Psoas muscle (tissue), 8 donors: Measurements from ENCODE around the gene MRPL10. TPM values are rescaled to one million over a fixed set of nuclear protein-coding genes. Genes with fewer than 3 reads are reported as not detected.

ENCODE experiments used
- ATAC-seq, 4 donors: fragments of 200-7000 bp; cut with Tn5 transposase; one replicate each; pipeline ENCODE4 v1.9.1; 2020; ENCODE audit warnings: moderate library complexity in 3 of 4, mild to moderate bottlenecking in 2 of 4
- DNase-seq, 2 donors: peaks; one replicate each; pipeline ENCODE4 v3.0.0-alpha.2; 2020
- H3K27ac ChIP-seq: fragments of 200-600 bp; one replicate; pipeline ENCODE4 v1.8.0; 2022
- H3K27me3 ChIP-seq, 3 donors: fragments of 200-600 bp in 1 of 3; one replicate each; pipeline versions ENCODE4 v1.6.1 to v1.8.0; 2013 to 2022; ENCODE audit warnings: low read length in 2 of 3, mild to moderate bottlenecking in 2 of 3, moderate library complexity in 1 of 3; ENCODE audit not compliant: insufficient read depth in 3 of 3
- H3K36me3 ChIP-seq, 2 donors: fragments of 200-600 bp in 1 of 2; one replicate each; pipeline versions ENCODE4 v1.6.1 to v1.8.0; 2013 to 2022; ENCODE audit warnings: low read depth in 1 of 2, mild to moderate bottlenecking in 1 of 2, moderate library complexity in 1 of 2; ENCODE audit not compliant: insufficient read depth in 1 of 2
- H3K4me1 ChIP-seq: fragments of 200-600 bp; one replicate; pipeline ENCODE4 v1.8.0; 2022
- H3K4me3 ChIP-seq: fragments of 200-600 bp; one replicate; pipeline ENCODE4 v1.8.0; 2022; ENCODE audit warnings: mild to moderate bottlenecking
- H3K9me3 ChIP-seq: fragments of 200-600 bp; one replicate; pipeline ENCODE4 v1.8.0; 2022
- CTCF ChIP-seq: fragments of 200-600 bp; IDR thresholded peaks from one replicate; pipeline ENCODE4 v1.8.0; 2022; ENCODE audit warnings: antibody characterized with exemption
- WGBS, 3 donors: extraction: QIAGEN DNeasy Blood & Tissue Kit; methylation state at CpG; one replicate each; pipeline versions ENCODE4 v1.1.6 to v1.1.7; 2013; 5-methylcytosine and 5-hydroxymethylcytosine counted together
- intact Hi-C, 2 donors: fragments of 100-400 bp; cut with DNase I; formaldehyde crosslinking; loops; one replicate each; pipeline versions ENCODE4 v1.11.0 to v1.14.2; 2022
- polyA plus RNA-seq, 3 donors: library from polyadenylated mRNA; stranded (reverse); fragments of 200-250 nt; gene quantifications; one replicate each; pipeline ENCODE4 v1.2.3, GENCODE V29; 2013
- total RNA-seq, 4 donors: library from RNA; stranded (reverse); fragmentation: NEBNext Ultra II Directional in 2 of 4; extraction: Animal tissue kit (Norgen Biotek cat#: 25700) in 2 of 4; gene quantifications; one replicate each; pipeline versions ENCODE4 v1.2.1 to v1.2.4, GENCODE V29; 2021 to 2023
- donor health status: healthy with polysubstance abuse.
- donor health status: DM: no; HTN: no; CAD: no; lungs with moderate emphysema.
- donor health status: Bipolar disorder and iron deficiency.
- donor health status: healthy.
- donor health status: DM: yes; HTN: yes; CAD: no.
- donor health status: DM: no; HTN: no; CAD: no.
- donor health status: DM: no; HTN: no; CAD: no.
- donor health status: DM: yes; HTN: yes; CAD: no.

MRPL10 gene
- total and polyA plus RNA-seq, 7 donors: 37.8 to 78.6 (median 47.0) TPM

DNA sequence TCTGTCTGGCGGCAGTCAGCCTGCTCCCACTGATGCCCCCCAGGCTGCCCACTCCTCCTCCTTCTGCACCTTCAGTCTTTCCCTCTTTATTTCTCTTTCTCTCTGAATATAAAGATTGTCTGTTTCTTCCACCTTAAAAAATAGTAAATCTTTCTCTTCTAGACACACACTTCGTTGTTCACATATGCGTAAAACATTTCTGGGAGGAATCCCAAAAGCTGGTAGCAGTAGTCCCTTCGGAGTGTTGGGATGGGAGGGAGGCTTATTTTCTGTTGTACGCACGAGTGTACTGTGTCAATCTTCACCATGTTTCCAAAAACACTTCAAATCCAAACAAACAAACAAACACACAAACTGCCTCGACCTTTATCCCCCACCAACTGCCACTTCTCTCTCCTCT is 19.6 kb downstream of the MRPL10 start:
- Histone ChIP-seq H3K36me3 (peaks cover 0 to 93% of the 10 kb centered on the region in 2 donors), H3K9me3 (no peaks in the 10 kb centered on the region), H3K27me3 (no peaks in the 10 kb centered on the region), H3K4me3 (no peak overlapping the region), H3K27ac (peak overlapping the region; percentile 5), H3K4me1 (peaks cover 39% of the 10 kb centered on the region)
- WGBS, 3 donors: 62 to 82% (median 74%) methylated on average over 7 of the region's 7 CpGs
- DNase-seq: no peak
- no peak for ATAC-seq
- intact Hi-C loops: no loop called here
- no peak for TF ChIP-seq CTCF

DNA sequence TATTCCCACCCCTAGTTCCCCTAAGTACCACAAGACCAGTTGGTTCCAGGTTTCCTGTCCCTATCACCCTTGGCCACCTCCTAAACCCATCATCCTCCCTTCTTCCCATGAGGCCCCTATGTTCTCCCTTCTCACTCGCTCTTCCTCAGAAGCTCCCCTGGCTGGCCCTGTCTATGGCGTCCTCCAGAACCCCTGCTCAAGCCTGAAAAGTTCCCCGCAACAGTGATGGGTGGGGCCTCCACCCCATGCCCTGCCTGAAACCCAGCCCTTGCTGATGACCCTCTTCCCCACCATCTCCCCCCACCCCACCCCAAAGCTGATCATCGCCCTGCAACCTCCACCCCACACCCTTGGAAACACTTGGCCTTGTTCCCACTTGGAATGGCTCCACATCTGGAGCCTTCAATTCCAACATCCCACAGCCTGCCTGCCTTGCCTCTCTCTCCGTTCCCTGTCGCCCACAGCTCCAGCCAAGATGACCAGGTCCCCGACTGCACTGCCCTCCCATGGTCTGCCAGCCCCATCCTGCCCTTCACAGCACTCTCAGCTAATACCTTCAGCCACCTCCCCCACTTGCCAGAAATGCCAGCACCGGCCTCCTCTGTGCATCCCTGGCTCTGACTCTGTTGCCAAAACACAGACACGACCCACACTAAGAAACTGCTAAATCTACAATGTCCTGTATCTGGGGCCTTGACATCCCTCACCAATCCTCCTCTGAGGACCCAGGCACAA is 20.3 kb downstream of the MRPL10 start:
- Histone ChIP-seq H3K4me3 (no peak overlapping the region), H3K36me3 (peaks cover 0 to 88% of the 10 kb centered on the region in 2 donors), H3K27me3 (no peaks in the 10 kb centered on the region), H3K9me3 (no peaks in the 10 kb centered on the region), H3K4me1 (peaks cover 43% of the 10 kb centered on the region), H3K27ac (peak overlapping the region; percentile 92)
- no peak for DNase-seq
- intact Hi-C loops: no loop called here
- WGBS, 3 donors: 54 to 76% (median 56%) methylated on average over 9 of the region's 9 CpGs
- TF ChIP-seq CTCF: no peak
- ATAC-seq: no peak

DNA sequence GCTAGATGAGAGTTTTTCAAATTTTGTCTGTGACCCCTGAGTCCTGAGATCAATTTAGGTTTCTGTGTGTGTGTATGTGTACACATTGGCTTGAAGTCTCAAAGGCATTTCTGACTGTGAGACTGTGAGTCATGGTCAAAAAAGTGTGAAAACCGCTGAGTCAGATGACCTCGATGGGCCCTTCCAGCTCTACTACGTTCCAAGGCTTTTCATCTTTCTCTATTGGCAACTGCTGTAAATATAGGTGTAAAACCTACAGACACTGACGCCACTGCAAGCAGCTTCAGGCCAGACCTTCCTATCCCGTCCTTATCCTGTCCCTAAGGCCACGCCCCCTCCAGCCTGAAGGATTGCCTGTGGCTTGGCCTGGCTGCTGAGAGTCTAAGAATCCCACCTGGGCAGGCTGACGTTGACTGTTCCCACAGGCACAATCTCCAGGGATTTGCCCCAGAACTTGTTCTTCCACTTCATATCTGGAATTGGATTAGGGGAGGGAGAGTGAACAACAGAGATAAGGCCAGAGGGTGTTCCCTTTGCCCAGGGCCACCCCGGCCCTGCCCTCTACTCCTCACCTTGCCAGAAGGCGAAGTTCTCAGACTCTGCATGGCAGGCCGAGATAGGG is 21.0 kb downstream of the MRPL10 start:
- 54 to 77% (median 55%) methylated on average over 10 of the region's 10 CpGs for WGBS, 3 donors
- H3K4me1 ChIP-seq: peaks cover 48% of the 10 kb centered on the region
- no peak for TF ChIP-seq CTCF
- no peaks in the 10 kb centered on the region for H3K27me3 ChIP-seq
- peaks cover 0 to 81% of the 10 kb centered on the region in 2 donors for H3K36me3 ChIP-seq
- no peaks in the 10 kb centered on the region for H3K9me3 ChIP-seq
- H3K27ac ChIP-seq: peak overlapping the region; percentile 92
- no peak overlapping the region for H3K4me3 ChIP-seq
- intact Hi-C loops: no loop called here
- DNase-seq (no peak), ATAC-seq (peak; percentile 33 to 57 (median 38))

- Histone ChIP-seq H3K4me3 (no peak overlapping the region), H3K9me3 (no peaks in the 10 kb centered on the region), H3K4me1 (peaks cover 48% of the 10 kb centered on the region), H3K27ac (peak overlapping the region; percentile 92), H3K36me3 (peaks cover 0 to 67% of the 10 kb centered on the region in 2 donors), H3K27me3 (no peaks in the 10 kb centered on the region)
- intact Hi-C loops: loop anchor here in 1 of 2 donors (5.0 to 10.0 kb wide), 2 partner anchors 112 to 144 kb away; no protein-coding TSS in a partner anchor
- ATAC-seq (no peak), DNase-seq (no peak)
- WGBS, 3 donors: 88 to 96% (median 94%) methylated on average over 22 of the region's 22 CpGs
- TF ChIP-seq CTCF: no peak
Measured at GRCh38 chr17:47808830-47809480, 22.4 kb downstream of the MRPL10 start.
